ENCODE measurements around the gene ARHGAP8.

- TF ChIP-seq POLR2AphosphoS5 (IDR thresholded peaks at IDR 0.05) (no peak), CTCF (IDR thresholded peaks at IDR 0.05; ENCODE audit: poor library complexity, severe bottlenecking) (no peak), SMC3 (conservative IDR thresholded peaks at IDR 0.05; ENCODE audit: poor library complexity) (no peak), REST (IDR thresholded peaks at IDR 0.05; ENCODE audit: borderline replicate concordance) (no peak), EZH2 (IDR thresholded peaks at IDR 0.05; ENCODE audit: borderline replicate concordance, insufficient read depth, low read length, poor library complexity, severe bottlenecking) (no peak), TAF1 (IDR thresholded peaks at IDR 0.05; ENCODE audit: low read depth) (no peak), EP300 (conservative IDR thresholded peaks at IDR 0.05; ENCODE audit: poor library complexity, severe bottlenecking) (no peak), RAD21 (conservative IDR thresholded peaks at IDR 0.05) (no peak), MXI1 (conservative IDR thresholded peaks at IDR 0.05; ENCODE audit: poor library complexity, severe bottlenecking) (no peak)
These were observed 94.4 kb downstream of the ARHGAP8 start for GRCh38 chr22:44846726-44847275.

Measured in neural cell (in vitro differentiated cells).